HG03378 (cell line): ENCODE results near the gene SLC38A1.
"Not testable (repeated sequence)": the region's sequence is repeated elsewhere in the genome, so short reads cannot be mapped to it uniquely, and the experiment has no call there.

Source experiments
- ATAC-seq: cut with Tn5 transposase; IDR thresholded peaks from one replicate; pipeline ENCODE4 v1.9.1; 2021; ENCODE audit warnings: mild to moderate bottlenecking, moderate library complexity; ENCODE audit not compliant: unreplicated experiment

The SLC38A1 gene

GRCh38 chr12:46174061-46174662 lies 94.7 kb downstream of the SLC38A1 start:
- peak; percentile 34 for ATAC-seq

DNA sequence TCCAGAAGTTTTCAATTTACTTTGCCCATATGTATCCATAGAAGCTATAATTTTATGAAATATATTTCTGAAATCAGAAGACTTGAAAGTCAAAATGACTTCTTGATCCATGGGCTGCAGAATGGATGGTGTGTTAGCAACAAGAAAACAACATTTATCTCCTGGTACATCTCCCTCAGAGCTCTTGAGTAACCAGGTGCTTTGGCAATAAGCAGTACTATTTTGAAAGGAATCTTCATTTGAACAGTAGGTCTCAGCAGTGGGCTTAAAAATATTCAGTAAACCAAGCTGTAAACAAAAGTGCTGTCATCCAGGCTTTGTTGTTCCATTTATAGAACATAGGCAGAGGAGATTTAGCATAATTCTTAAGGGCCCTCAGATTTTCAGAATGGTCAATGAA lies 100.4 kb downstream of the SLC38A1 start:
- no peak for ATAC-seq

DNA sequence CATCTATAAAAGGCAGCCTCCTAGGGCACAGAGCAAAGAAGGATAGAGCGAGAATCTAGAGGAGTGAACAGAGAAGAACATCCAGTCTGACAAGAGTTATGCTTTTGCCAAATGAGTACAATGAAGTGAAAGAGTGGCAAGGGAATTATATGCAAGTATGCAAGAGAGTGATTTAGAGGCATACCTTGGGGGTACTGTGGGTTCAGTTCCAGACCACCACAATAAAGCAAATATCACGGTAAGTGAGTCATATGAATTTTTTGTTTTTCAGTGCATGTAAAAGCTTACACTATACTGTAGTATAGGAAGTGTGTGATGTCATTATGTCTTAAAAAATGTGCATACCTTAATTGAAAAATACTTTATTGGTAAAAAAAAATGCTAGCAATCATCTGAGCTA lies 101.4 kb downstream of the SLC38A1 start:
- no peak for ATAC-seq

GRCh38 chr12:46165191-46165590 lies 103.7 kb downstream of the SLC38A1 start:
- no peak for ATAC-seq

GRCh38 chr12:46164186-46164761 lies 104.6 kb downstream of the SLC38A1 start:
- ATAC-seq, result no peak

DNA sequence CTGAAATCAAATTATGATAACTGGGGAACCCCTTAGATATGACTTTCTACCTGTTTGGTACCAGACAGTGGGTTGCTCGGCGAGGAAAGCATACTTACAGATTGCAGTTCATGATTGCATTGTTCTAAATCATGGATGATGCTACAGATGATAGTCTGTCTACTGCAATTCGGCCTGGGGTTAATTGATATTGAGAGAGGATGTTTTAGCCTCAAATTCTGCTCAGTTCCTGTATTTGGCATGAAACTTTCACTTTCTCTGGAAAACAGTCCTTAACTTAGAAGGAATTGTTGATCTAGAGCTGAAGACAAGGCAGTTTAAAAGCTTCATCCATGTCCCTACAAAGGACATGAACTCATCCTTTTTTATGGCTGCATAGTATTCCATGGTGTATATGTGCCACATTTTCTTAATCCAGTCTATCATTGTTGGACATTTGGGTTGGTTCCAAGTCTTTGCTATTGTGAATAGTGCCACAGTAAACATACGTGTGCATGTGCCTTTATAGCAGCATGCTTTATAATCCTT lies 106.2 kb downstream of the SLC38A1 start:
- ATAC-seq, result not testable (repeated sequence)

DNA sequence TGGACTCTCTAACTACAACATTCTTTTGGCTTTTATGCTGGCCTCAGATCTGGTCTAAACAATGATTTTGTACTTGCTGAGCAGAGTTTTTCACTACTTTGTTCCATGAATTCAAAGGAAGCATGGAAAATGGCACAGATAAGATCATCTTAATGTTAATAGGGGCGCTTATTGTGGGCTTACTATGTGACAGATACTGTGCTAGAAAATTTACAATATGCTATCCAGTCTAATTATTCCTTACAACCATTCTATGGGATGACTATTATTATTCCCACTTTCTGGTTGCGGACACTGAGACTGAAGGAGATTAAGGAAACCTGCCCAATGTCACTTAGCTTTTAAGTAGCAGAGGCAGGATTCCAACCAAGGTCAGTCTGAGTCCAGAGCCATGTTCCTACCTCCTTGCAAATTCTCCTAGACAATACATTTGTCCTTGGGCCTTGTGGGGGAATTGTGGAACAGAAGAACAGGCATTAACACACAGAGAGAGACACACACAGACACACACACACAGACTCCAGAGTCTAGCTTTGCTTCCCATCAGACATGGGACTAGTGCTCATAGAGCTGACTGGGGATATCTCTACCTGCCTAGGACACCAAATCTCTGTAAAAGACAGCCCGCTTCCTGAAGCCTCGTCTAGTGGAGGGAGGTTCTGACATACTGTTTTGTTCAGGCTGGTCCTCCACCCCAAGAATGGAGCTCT lies 107.7 kb downstream of the SLC38A1 start:
- ATAC-seq, result no peak

DNA sequence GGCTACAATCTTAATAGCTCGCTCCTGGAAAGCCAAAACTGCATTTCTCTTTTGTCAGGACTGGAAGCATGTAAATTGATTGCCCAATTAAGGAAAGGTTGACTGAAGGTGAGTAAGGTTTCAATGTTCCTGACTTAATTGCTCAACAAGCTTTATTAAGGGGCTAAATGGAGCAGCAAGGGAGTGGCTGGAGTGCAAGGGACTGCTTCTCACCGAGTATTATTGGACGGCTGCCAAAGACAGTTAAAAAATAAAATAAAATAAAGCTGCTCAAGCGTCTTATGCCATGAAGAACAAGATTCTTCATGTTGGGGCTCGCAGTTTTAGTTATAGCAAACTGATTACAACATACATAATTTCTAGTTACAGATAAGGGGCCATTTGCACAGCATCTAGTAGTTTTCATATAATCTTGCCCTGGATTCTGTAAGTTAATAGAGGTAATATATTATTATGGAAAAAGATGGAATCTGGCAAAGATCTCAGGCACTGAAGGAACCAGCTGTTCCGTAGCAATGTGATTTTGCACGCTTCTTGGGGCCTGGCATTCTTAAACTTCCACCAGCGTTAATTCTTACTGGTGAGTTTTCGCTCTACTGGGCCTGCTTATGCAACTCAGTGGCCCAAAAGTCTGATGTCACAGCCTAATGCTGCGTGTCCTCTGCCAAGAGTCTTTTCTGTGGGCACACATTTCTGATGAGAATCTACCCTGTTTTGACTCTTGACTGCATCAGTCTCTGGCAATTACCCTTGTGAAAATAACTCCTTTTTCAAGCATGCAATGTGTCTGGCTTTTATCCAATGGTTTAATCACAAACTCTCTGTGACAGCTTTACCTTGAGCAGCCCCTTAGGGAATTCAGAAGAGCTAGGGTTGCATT lies 108.5 kb downstream of the SLC38A1 start:
- no peak for ATAC-seq

GRCh38 chr12:46159309-46159901 lies 109.4 kb downstream of the SLC38A1 start:
- ATAC-seq, result no peak

- ATAC-seq, result no peak
Measured at GRCh38 chr12:46158501-46158900, 110.3 kb downstream of the SLC38A1 start.

DNA sequence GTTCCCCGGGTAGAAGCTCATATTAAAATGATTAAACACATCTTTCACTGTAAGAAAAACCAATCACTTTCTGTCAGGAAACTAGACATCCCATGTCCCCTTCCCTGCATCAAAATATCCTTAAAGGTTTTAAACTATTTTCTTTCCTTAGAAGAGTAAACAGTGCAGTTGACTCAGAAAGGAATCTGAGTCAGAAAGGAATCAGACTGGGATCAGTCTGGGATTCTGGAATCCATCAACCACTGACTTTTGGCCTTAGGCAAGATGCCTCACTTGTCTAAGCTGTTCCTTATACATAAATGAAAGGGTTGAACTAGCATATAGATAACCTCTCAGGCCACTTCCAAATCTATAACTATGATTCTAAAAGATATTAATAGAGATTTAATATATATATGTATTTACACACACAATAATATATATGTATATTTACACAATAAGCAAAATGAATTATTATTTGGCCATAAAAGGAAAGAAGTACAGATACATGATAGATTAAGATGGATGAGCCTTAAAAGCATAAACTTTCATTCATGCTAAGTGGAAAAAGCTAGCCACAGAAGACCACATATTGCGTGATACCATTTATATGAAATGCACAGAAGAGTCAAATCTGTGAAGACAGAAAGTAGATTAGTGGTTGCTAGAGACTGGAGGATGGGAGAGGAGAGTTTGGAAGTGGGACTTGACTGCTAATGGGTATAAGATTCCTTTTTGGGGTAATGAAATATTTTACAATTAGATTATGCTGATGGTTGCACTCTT lies 114.4 kb downstream of the SLC38A1 start:
- ATAC-seq, result no peak

GRCh38 chr12:46153268-46153872 lies 115.5 kb downstream of the SLC38A1 start:
- no peak for ATAC-seq

DNA sequence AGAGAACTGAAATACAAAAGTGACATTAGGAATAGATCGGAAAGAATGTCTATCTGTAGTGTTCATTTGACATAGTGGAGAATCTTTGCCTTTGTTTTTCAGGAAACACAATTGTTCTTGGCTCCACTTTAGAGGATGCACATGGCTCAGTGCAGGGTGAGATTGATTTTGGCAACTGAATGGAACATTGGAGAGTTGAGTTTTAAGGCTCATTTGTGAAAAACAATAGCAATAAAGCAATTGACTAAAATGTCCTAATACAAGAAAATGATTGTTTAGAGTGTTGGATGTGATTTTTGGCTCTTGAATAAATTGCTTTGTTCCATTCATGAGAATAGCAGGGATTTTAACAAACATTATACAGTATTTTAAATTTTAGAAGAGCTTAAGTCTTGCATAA lies 116.4 kb downstream of the SLC38A1 start:
- ATAC-seq, result no peak

GRCh38 chr12:46150735-46151134 lies 118.1 kb downstream of the SLC38A1 start:
- ATAC-seq, result no peak

DNA sequence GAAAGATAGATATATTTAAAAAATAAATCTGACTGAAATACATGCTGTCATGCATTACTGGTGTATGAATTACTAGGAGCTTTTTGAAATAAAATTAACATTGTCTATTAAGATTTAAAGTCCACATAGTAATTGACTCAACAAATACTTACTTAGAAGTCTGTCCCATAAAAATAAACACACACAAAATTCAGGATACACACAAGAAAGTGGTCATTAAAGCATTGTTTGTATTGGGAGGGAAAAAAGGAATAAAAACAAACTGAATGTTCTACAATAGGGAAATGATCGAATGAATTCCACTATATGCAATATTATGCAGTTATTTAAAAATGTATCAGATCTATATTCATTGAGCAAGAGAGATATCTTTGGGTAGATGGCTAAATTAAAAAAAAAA lies 118.9 kb downstream of the SLC38A1 start:
- ATAC-seq, result no peak

- no peak for ATAC-seq
Measured at GRCh38 chr12:46149079-46149464, 119.8 kb downstream of the SLC38A1 start.

- ATAC-seq, result no peak
Measured at GRCh38 chr12:46148327-46149078, 120.3 kb downstream of the SLC38A1 start.

- ATAC-seq, result no peak
Measured at GRCh38 chr12:46147144-46147543, 121.7 kb downstream of the SLC38A1 start.

DNA sequence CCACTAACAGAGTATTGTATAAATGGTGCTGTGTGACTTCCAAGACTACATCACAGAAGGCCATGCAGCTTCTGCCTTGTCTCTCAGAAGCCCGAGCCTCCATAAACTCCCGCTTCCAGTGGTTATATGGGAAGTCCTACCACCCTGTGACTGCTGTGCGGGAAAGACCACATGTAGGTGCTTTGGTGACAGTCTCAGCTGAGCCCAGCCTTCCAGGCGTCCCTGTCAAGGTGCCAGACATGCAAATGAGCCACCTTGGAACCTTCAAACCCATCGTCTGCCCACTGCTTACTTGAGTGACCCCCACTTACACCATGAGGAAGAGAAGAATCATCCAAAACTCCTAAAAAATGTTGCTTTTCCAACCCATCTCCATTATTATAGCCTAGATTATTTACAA lies 123.0 kb downstream of the SLC38A1 start:
- ATAC-seq, result no peak
